H1 (cell line): ENCODE measurements around the gene INTS15. TPM values are rescaled to one million over a fixed set of nuclear protein-coding genes. Genes with fewer than 3 reads are reported as not detected.

Experiments used
- CTCF ChIA-PET: fragments of 300-600 bp; sonication (Branson Sonifier 250); formaldehyde crosslinking; loops from one replicate; lab custom pipeline; 2021; ENCODE audit not compliant: partially characterized antibody; lab: Charles Lee
- POLR2A ChIA-PET: fragments of 300-600 bp; sonication (Branson Sonifier 250); formaldehyde crosslinking; loops from one replicate; lab custom pipeline; 2021; ENCODE audit warnings: inconsistent platforms; ENCODE audit not compliant: partially characterized antibody; lab: Charles Lee
- DNase-seq, 2 experiments: peaks; one replicate each; pipeline versions ENCODE4 v3.0.0 to v3.0.0-alpha.2; 2010 to 2022; ENCODE audit warnings: low spot score in 2 of 2, low read depth in 1 of 2, mixed read lengths in 1 of 2
- FAIRE-seq: peaks from 2 replicates; lab custom pipeline; 2011; peaks lifted over from hg19 to GRCh38; lab: Jason Lieb, UNC
- H2AFZ ChIP-seq: 2 replicates; pipeline ENCODE4 v1.8.1; 2012; ENCODE audit warnings: low read length, inconsistent platforms
- H2AK5ac ChIP-seq: 2 replicates; pipeline ENCODE4 v1.6.1; 2013; ENCODE audit warnings: low read depth, low read length
- H2BK120ac ChIP-seq: replicated peaks from 2 replicates; pipeline ENCODE3; 2013; ENCODE audit warnings: low read depth, low read length, inconsistent platforms
- H2BK12ac ChIP-seq: 2 replicates; pipeline ENCODE4 v1.6.1; 2013; ENCODE audit warnings: low read depth, low read length
- H2BK15ac ChIP-seq: 2 replicates; pipeline ENCODE4 v1.6.1; 2013; ENCODE audit warnings: low read length
- H2BK20ac ChIP-seq: 2 replicates; pipeline ENCODE4 v1.6.1; 2013; ENCODE audit warnings: low read length
- H2BK5ac ChIP-seq: 2 replicates; pipeline ENCODE4 v1.6.1; 2013; ENCODE audit warnings: low read depth, low read length
- H3K14ac ChIP-seq: 2 replicates; pipeline ENCODE4 v1.6.1; 2013; ENCODE audit warnings: inconsistent platforms; ENCODE audit not compliant: insufficient read length
- H3K18ac ChIP-seq: 2 replicates; pipeline ENCODE4 v1.6.1; 2013; ENCODE audit warnings: low read length; ENCODE audit errors: extremely low read depth
- H3K23ac ChIP-seq: 2 replicates; pipeline ENCODE4 v1.6.1; 2013; ENCODE audit warnings: inconsistent platforms; ENCODE audit not compliant: insufficient read length
- H3K23me2 ChIP-seq: 2 replicates; pipeline ENCODE4 v1.6.1; 2013; ENCODE audit warnings: low read depth, low read length
- H3K27ac ChIP-seq: 2 replicates; pipeline ENCODE4 v1.6.1; 2011; ENCODE audit warnings: low read depth, low read length, inconsistent platforms
- H3K27me3 ChIP-seq, 4 experiments: replicated peaks in 1 of 4; 1 replicate in 1 of 4; 2 replicates in 3 of 4; pipeline versions ENCODE4 v1.6.1 to v1.8.1; 2011 to 2013; ENCODE audit warnings: low read length in 3 of 4, mild to moderate bottlenecking in 3 of 4, inconsistent platforms in 2 of 4, mixed read lengths in 2 of 4, moderate library complexity in 1 of 4; ENCODE audit not compliant: control insufficient read depth in 3 of 4, insufficient read depth in 3 of 4; ENCODE audit errors: extremely low read depth in 1 of 4
- H3K36me3 ChIP-seq, 4 experiments: 2 replicates each; pipeline versions ENCODE4 v1.6.1 to v1.8.1; 2011 to 2013; ENCODE audit warnings: mild to moderate bottlenecking in 4 of 4, low read length in 3 of 4, moderate library complexity in 2 of 4, control low read depth in 1 of 4, inconsistent platforms in 1 of 4; ENCODE audit not compliant: insufficient read depth in 4 of 4, control insufficient read depth in 2 of 4
- H3K4ac ChIP-seq: replicated peaks from 2 replicates; pipeline ENCODE3; 2013; ENCODE audit warnings: low read length, low read depth, mixed read lengths, inconsistent platforms; ENCODE audit not compliant: insufficient read length
- H3K4me1 ChIP-seq, 4 experiments: replicated peaks in 1 of 4; 1 replicate in 1 of 4; 2 replicates in 3 of 4; pipeline versions ENCODE4 v1.6.1 to v1.8.1; 2011 to 2013; ENCODE audit warnings: low read length in 3 of 4, inconsistent platforms in 2 of 4, mixed read lengths in 1 of 4; ENCODE audit not compliant: insufficient read depth in 4 of 4, control insufficient read depth in 3 of 4
- H3K4me2 ChIP-seq, 2 experiments: 2 replicates each; pipeline versions ENCODE4 v1.6.1 to v1.8.1; 2011 to 2013; ENCODE audit warnings: low read depth in 2 of 2, low read length in 2 of 2, control low read depth in 1 of 2, inconsistent platforms in 1 of 2, mild to moderate bottlenecking in 1 of 2; ENCODE audit not compliant: insufficient read depth in 1 of 2
- H3K4me3 ChIP-seq, 4 experiments: fragments of 200-600, 300-600 bp in 1 of 4; sonication (generic), shearing (Covaris generic), sonication (Bioruptor Twin) in 1 of 4; 2 replicates each; pipeline versions ENCODE4 v1.5.1 to v1.8.1; 2011 to 2016; ENCODE audit warnings: low read length in 4 of 4, low read depth in 3 of 4, control low read depth in 2 of 4, inconsistent platforms in 2 of 4, mild to moderate bottlenecking in 2 of 4, mixed read lengths in 1 of 4, moderate library complexity in 1 of 4; ENCODE audit not compliant: insufficient read depth in 2 of 4; ENCODE audit errors: extremely low read depth in 1 of 4
- H3K56ac ChIP-seq: replicated peaks from 2 replicates; pipeline ENCODE3; 2013; ENCODE audit warnings: low read depth, mild to moderate bottlenecking, mixed read lengths, low read length, inconsistent platforms; ENCODE audit not compliant: insufficient read length
- H3K79me1 ChIP-seq: 2 replicates; pipeline ENCODE4 v1.6.1; 2013; ENCODE audit warnings: low read depth, low read length, control low read depth
- H3K79me2 ChIP-seq, 2 experiments: 2 replicates each; pipeline versions ENCODE4 v1.6.1 to v1.8.1; 2012 to 2013; ENCODE audit warnings: low read length in 2 of 2, mild to moderate bottlenecking in 2 of 2, inconsistent platforms in 1 of 2; ENCODE audit not compliant: insufficient read depth in 2 of 2, control insufficient read depth in 1 of 2
- H3K9ac ChIP-seq, 4 experiments: replicated peaks in 1 of 4; 1 replicate in 1 of 4; 2 replicates in 3 of 4; pipeline versions ENCODE4 v1.6.1 to v1.8.1; 2011 to 2013; ENCODE audit warnings: low read depth in 3 of 4, low read length in 3 of 4, control low read depth in 2 of 4, mild to moderate bottlenecking in 2 of 4, moderate library complexity in 2 of 4, inconsistent platforms in 1 of 4; ENCODE audit errors: extremely low read depth in 1 of 4
- H3K9me3 ChIP-seq, 2 experiments: 2 replicates each; pipeline versions ENCODE4 v1.6.1 to v1.8.1; 2012 to 2013; ENCODE audit warnings: mild to moderate bottlenecking in 2 of 2, moderate library complexity in 2 of 2, control low read depth in 1 of 2, inconsistent platforms in 1 of 2, low read depth in 1 of 2, low read length in 1 of 2, mixed read lengths in 1 of 2; ENCODE audit not compliant: insufficient read depth in 2 of 2
- H4K20me1 ChIP-seq, 2 experiments: replicated peaks in 1 of 2; 2 replicates each; pipeline versions ENCODE3 to v1.8.1; 2011 to 2013; ENCODE audit warnings: inconsistent platforms in 2 of 2, low read length in 2 of 2, mild to moderate bottlenecking in 1 of 2; ENCODE audit not compliant: insufficient read depth in 2 of 2, control insufficient read depth in 1 of 2
- H4K5ac ChIP-seq: 2 replicates; pipeline ENCODE4 v1.6.1; 2013; ENCODE audit warnings: low read length, low read depth, mixed read lengths, inconsistent platforms; ENCODE audit not compliant: insufficient read length
- H4K8ac ChIP-seq: 2 replicates; pipeline ENCODE4 v1.8.0; 2013; ENCODE audit warnings: mild to moderate bottlenecking, moderate library complexity, low read length, inconsistent platforms; ENCODE audit not compliant: insufficient read depth; ENCODE audit errors: extremely low read depth
- H4K91ac ChIP-seq: replicated peaks from 2 replicates; pipeline ENCODE3; 2013; ENCODE audit warnings: low read length, mixed read lengths, inconsistent platforms; ENCODE audit not compliant: insufficient read length
- CHD1 ChIP-seq: IDR thresholded peaks from 2 replicates; pipeline ENCODE4 v1.6.1; 2012; ENCODE audit warnings: low read depth, low read length, improper control_type of control experiment
- NANOG ChIP-seq: IDR thresholded peaks from 2 replicates; pipeline ENCODE4 v1.6.1; 2011; ENCODE audit warnings: low read length, low read depth, mild to moderate bottlenecking, inconsistent platforms; ENCODE audit not compliant: insufficient read depth, poor library complexity, severe bottlenecking
- WGBS, 2 experiments: shearing (Covaris generic) in 1 of 2; methylation state at CpG; one replicate each; pipeline versions ENCODE4 v1.1.6 to v1.1.7; 2013 to 2015; ENCODE audit warnings: low lambda C conversion rate in 2 of 2, mixed read lengths in 2 of 2, inconsistent platforms in 1 of 2, low coverage in 1 of 2, missing lambda C conversion rate in 1 of 2; ENCODE audit not compliant: insufficient replicate concordance in 2 of 2, insufficient coverage in 1 of 2, insufficient read length in 1 of 2; ENCODE audit errors: extremely low coverage in 1 of 2, missing lambda C conversion rate in 1 of 2; 5-methylcytosine and 5-hydroxymethylcytosine counted together
- polyA plus RNA-seq, 7 experiments: library from polyadenylated mRNA; depleted of rRNA in 3 of 7; stranded (reverse) in 5 of 7; unstranded in 2 of 7; fragments of >200 nt in 5 of 7; fragments of 200-250 nt in 2 of 7; gene quantifications; 1 replicate in 5 of 7; 2 replicates in 1 of 7; 4 replicates in 1 of 7; pipeline versions ENCODE4 v1.2.1 to v1.2.3, GENCODE V29; 2011 to 2013; ENCODE audit warnings: missing spikeins in 2 of 7, mixed read lengths in 2 of 7
- total RNA-seq: library from RNA; stranded (reverse); fragmentation: NEBNext Ultra II Directional; extraction: Animal tissue kit (Norgen Biotek cat#: 25700); gene quantifications from 2 replicates; pipeline ENCODE4 v1.2.1, GENCODE V29; 2021

The INTS15 gene
- total and polyA plus RNA-seq, 2 of the 8 experiments (the other 6 are each of a cell fraction or from before 2014, with no cell fraction given): 23.0 to 25.7 TPM

- no peak for TF ChIP-seq NANOG
- no peak for TF ChIP-seq CHD1
- FAIRE-seq: no peak
These were observed 57.7 kb downstream of the INTS15 start for GRCh38 chr7:6647541-6647940.

More at GRCh38 chr7:6647541-6647940, 57.7 kb downstream of the INTS15 start:
- Histone ChIP-seq H2BK5ac (no peak overlapping the region), H3K23me2 (no peaks in the 10 kb centered on the region), H2BK120ac (no peak overlapping the region), H3K36me3 (peaks cover 0 to 18% (median 4%) of the 10 kb centered on the region in 4 experiments; a peak in 5 of 8 replicates), H3K9ac (no peak overlapping the region), H2BK20ac (no peak overlapping the region), H3K4me2 (no peak overlapping the region), H3K23ac (no peak overlapping the region), H3K56ac (no peak overlapping the region), H3K4ac (no peak overlapping the region), H3K79me1 (no peaks in the 10 kb centered on the region; the same call in 1 of the 2 replicates), H3K27ac (no peak overlapping the region), H4K20me1 (peaks cover 0 to 2% of the 10 kb centered on the region in 2 experiments), H3K79me2 (no peaks in the 10 kb centered on the region), H2AFZ (no peak overlapping the region), H3K18ac (no peak overlapping the region), H3K14ac (no peak overlapping the region), H2BK15ac (no peak overlapping the region), H2BK12ac (no peak overlapping the region), H3K9me3 (no peaks in the 10 kb centered on the region; a peak in 1 of 4 replicates), H2AK5ac (no peak overlapping the region), H4K91ac (no peak overlapping the region), H3K4me3 (no peak overlapping the region), H3K27me3 (no peaks in the 10 kb centered on the region; a peak in 1 of 7 replicates), H3K4me1 (no peaks in the 10 kb centered on the region; a peak in 1 of 7 replicates), H4K5ac (no peak overlapping the region), H4K8ac (no peak overlapping the region)
- WGBS, 2 experiments: 89% methylated on average over 14 of the region's 14 CpGs; no CpG with 5 or more reads in 1 of the 2 experiments
- CTCF ChIA-PET: interaction anchor here (0.6 kb wide), 1 partner anchor 1648 kb away, joined by 3 read pairs; no protein-coding TSS in a partner anchor
- no peak for DNase-seq
- POLR2A ChIA-PET: no interaction called here
